Endothelial cell of umbilical vein (primary cell): ENCODE data around the gene MAP3K12. TPM values are rescaled to one million over a fixed set of nuclear protein-coding genes. Genes with fewer than 3 reads are reported as not detected.

ENCODE experiments used
- BruUV-seq: library from RNA; stranded (reverse); fragments of 400-500 nt; replicated peaks from 2 replicates; lab custom pipeline; 2021; lab: Mats Ljungman, UMichigan
- CTCF ChIA-PET: fragments of 300-600, 350-600 bp; sonication (Branson Sonifier 250); formaldehyde crosslinking; loops from one replicate; lab custom pipeline; 2021; ENCODE audit warnings: antibody characterized with exemption, inconsistent platforms; lab: Charles Lee
- POLR2A ChIA-PET: fragments of 300-600, 350-600 bp; sonication (Branson Sonifier 250); formaldehyde crosslinking; loops from one replicate; lab custom pipeline; 2021; ENCODE audit warnings: antibody characterized with exemption, inconsistent platforms; lab: Charles Lee
- DNase-seq: peaks from one replicate; pipeline ENCODE4 v3.0.0-alpha.2; 2011; ENCODE audit warnings: low read depth, low spot score
- FAIRE-seq: peaks from 2 replicates; lab custom pipeline; 2011; peaks lifted over from hg19 to GRCh38; lab: Jason Lieb, UNC
- H2AFZ ChIP-seq: 2 replicates; pipeline ENCODE4 v1.6.0; 2012; ENCODE audit warnings: low read depth, low read length, control low read depth, inconsistent platforms
- H3K27ac ChIP-seq: 2 replicates; pipeline ENCODE4 v1.5.1; 2011; ENCODE audit warnings: low read depth, mild to moderate bottlenecking, control low read depth, low read length, moderate library complexity; ENCODE audit not compliant: insufficient read depth
- H3K27me3 ChIP-seq, 2 experiments: 2 replicates each; pipeline versions ENCODE4 v1.6.0 to v1.6.1; 2011; ENCODE audit warnings: low read length in 2 of 2, mixed read lengths in 1 of 2; ENCODE audit not compliant: control insufficient read depth in 2 of 2, insufficient read depth in 2 of 2
- H3K36me3 ChIP-seq, 2 experiments: 2 replicates in 1 of 2; 3 replicates in 1 of 2; pipeline ENCODE4 v1.5.1; 2011; ENCODE audit warnings: low read length in 2 of 2, mild to moderate bottlenecking in 1 of 2, moderate library complexity in 1 of 2; ENCODE audit not compliant: control insufficient read depth in 2 of 2, insufficient read depth in 2 of 2; ENCODE audit errors: extremely low read depth in 1 of 2
- H3K4me1 ChIP-seq: 3 replicates; pipeline ENCODE4 v1.5.1; 2011; ENCODE audit warnings: mild to moderate bottlenecking, low read length; ENCODE audit not compliant: control insufficient read depth, insufficient read depth; ENCODE audit errors: extremely low read depth
- H3K4me2 ChIP-seq: 2 replicates; pipeline ENCODE4 v1.6.1; 2011; ENCODE audit warnings: low read length, control low read depth, mixed read lengths; ENCODE audit not compliant: insufficient read depth
- H3K4me3 ChIP-seq, 3 experiments: fragments of 200-600 bp in 1 of 3; sonication (generic), shearing (Covaris generic) in 1 of 3; replicated peaks in 1 of 3; 2 replicates each; pipeline ENCODE4 v1.5.1; 2011 to 2016; ENCODE audit warnings: control low read depth in 3 of 3, low read length in 3 of 3, mild to moderate bottlenecking in 2 of 3, inconsistent platforms in 1 of 3, low read depth in 1 of 3, moderate library complexity in 1 of 3; ENCODE audit not compliant: insufficient read depth in 1 of 3
- H3K79me2 ChIP-seq: 2 replicates; pipeline ENCODE4 v1.6.0; 2012; ENCODE audit warnings: low read length, inconsistent platforms; ENCODE audit not compliant: control insufficient read depth, insufficient read depth
- H3K9ac ChIP-seq: replicated peaks from 2 replicates; pipeline ENCODE3; 2011; ENCODE audit warnings: low read length, control low read depth; ENCODE audit not compliant: insufficient read depth; ENCODE audit errors: extremely low read depth
- H3K9me1 ChIP-seq: replicated peaks from 3 replicates; pipeline ENCODE4 v1.6.0; 2011; ENCODE audit warnings: mild to moderate bottlenecking, low read length; ENCODE audit not compliant: control insufficient read depth, insufficient read depth; ENCODE audit errors: extremely low read depth
- H3K9me3 ChIP-seq: replicated peaks from 2 replicates; pipeline ENCODE4 v1.5.1; 2012; ENCODE audit warnings: low read length, inconsistent platforms; ENCODE audit not compliant: control insufficient read depth, insufficient read depth
- H4K20me1 ChIP-seq: replicated peaks from 2 replicates; pipeline ENCODE3; 2011; ENCODE audit warnings: mild to moderate bottlenecking, low read length; ENCODE audit not compliant: control insufficient read depth, insufficient read depth; ENCODE audit errors: extremely low read depth
- CTCF ChIP-seq, 2 donors: IDR thresholded peaks; 1 replicate in 1 of 2; 2 replicates in 1 of 2; pipeline ENCODE4 v1.5.1; 2011; ENCODE audit warnings: low read length in 2 of 2, mild to moderate bottlenecking in 2 of 2, moderate library complexity in 2 of 2, control low read depth in 1 of 2, inconsistent platforms in 1 of 2, low read depth in 1 of 2; ENCODE audit not compliant: insufficient read depth in 1 of 2; ENCODE audit errors: extremely low read depth in 1 of 2
- EZH2 ChIP-seq: IDR thresholded peaks from 2 replicates; pipeline ENCODE4 v1.6.1; 2012; ENCODE audit warnings: borderline replicate concordance, low read depth, mild to moderate bottlenecking, moderate library complexity, low read length, inconsistent platforms; ENCODE audit not compliant: severe bottlenecking
- FOS ChIP-seq: IDR thresholded peaks from 2 replicates; pipeline ENCODE4 v1.6.1; 2011; ENCODE audit warnings: mild to moderate bottlenecking, low read length, moderate library complexity, borderline replicate concordance; ENCODE audit not compliant: insufficient read depth
- GATA2 ChIP-seq: IDR thresholded peaks from 2 replicates; pipeline ENCODE4 v1.7.0; 2011; ENCODE audit warnings: low read depth, mild to moderate bottlenecking, moderate library complexity, mixed read lengths, low read length; ENCODE audit not compliant: insufficient read length, insufficient read depth
- JUN ChIP-seq: IDR thresholded peaks from 2 replicates; pipeline ENCODE4 v1.6.1; 2011; ENCODE audit warnings: borderline replicate concordance, low read depth; ENCODE audit not compliant: insufficient read length, insufficient read depth
- MAX ChIP-seq: IDR thresholded peaks from 2 replicates; pipeline ENCODE4 v1.6.1; 2011; ENCODE audit not compliant: insufficient read depth, insufficient read length
- MYC ChIP-seq: IDR thresholded peaks from one replicate; pipeline ENCODE4 v1.6.1; 2011; ENCODE audit warnings: mild to moderate bottlenecking, low read depth, low read length
- POLR2A ChIP-seq: IDR thresholded peaks from 2 replicates; pipeline ENCODE4 v1.6.1; 2012; ENCODE audit warnings: low read depth, mild to moderate bottlenecking, control low read depth, low read length
- POLR2AphosphoS5 ChIP-seq: IDR thresholded peaks from 2 replicates; pipeline ENCODE4 v1.6.1; 2012; ENCODE audit warnings: low read depth, mild to moderate bottlenecking, control low read depth, low read length, moderate library complexity; ENCODE audit not compliant: insufficient read depth
- dilution Hi-C: fragments of 300-500 bp; cut with MboI; formaldehyde crosslinking; loops from one replicate; pipeline ENCODE4 v1.15.0; 2019; ENCODE audit warnings: low sequenced_read_pairs; ENCODE audit not compliant: extremely low pct_ligation_motif_present
- intact Hi-C: fragments of 100-400 bp; cut with micrococcal nuclease; formaldehyde crosslinking; loops from one replicate; pipeline ENCODE4 v1.10.0; 2022
- polyA plus RNA-seq, 4 experiments: library from polyadenylated mRNA; depleted of rRNA in 3 of 4; stranded (reverse) in 3 of 4; unstranded in 1 of 4; fragments of >200 nt; gene quantifications; 2 replicates each; pipeline versions ENCODE4 v1.2.1 to v1.2.3, GENCODE V29; 2011 to 2012; ENCODE audit warnings: missing spikeins in 1 of 4
- total RNA-seq: library from RNA; stranded (reverse); gene quantifications from 2 replicates; pipeline ENCODE4 v1.2.3, GENCODE V29; 2021

MAP3K12 gene
- total and polyA plus RNA-seq, 2 donors (not counting 3 experiments of a cell fraction or from before 2014, with no cell fraction given), result 29.3 to 66.2 TPM

- H3K27ac ChIP-seq, result no peak overlapping the region
- CTCF ChIA-PET, result interaction anchor here (1.1 to 1.7 kb wide), 4 partner anchors 24 to 137 kb away, joined by 3 to 13 read pairs (median 5); partner anchors contain the start of genes ATF7 and ATP5MC2
- H3K4me2 ChIP-seq, result no peak overlapping the region
- TF ChIP-seq JUN (no peak), EZH2 (no peak), CTCF (IDR thresholded peaks at IDR 0.05; ENCODE audit: extremely low read depth in 1 of 2, insufficient read depth in 1 of 2, low read depth in 1 of 2, low read length in 2 of 2) (no peak), GATA2 (no peak), MYC (no peak), POLR2A (no peak), POLR2AphosphoS5 (no peak), FOS (no peak), MAX (no peak)
- H2AFZ ChIP-seq, result no peak overlapping the region
- H3K9me1 ChIP-seq, result no peaks in the 10 kb centered on the region
- intact Hi-C loops, result no loop called here
- DNase-seq (peak; percentile 50), FAIRE-seq (no peak)
- H3K4me3 ChIP-seq, result no peak overlapping the region
- dilution Hi-C loops, result no loop called here
- H3K27me3 ChIP-seq, result no peaks in the 10 kb centered on the region
- no peaks in the 10 kb centered on the region for H3K9me3 ChIP-seq
- H3K36me3 ChIP-seq, result peaks cover 18 to 28% of the 10 kb centered on the region in 2 experiments
- no peak overlapping the region for H3K9ac ChIP-seq
- H4K20me1 ChIP-seq, result no peaks in the 10 kb centered on the region
- no TSS peak for BruUV-seq
- POLR2A ChIA-PET, result interaction anchor here (0.9 kb wide), 1 partner anchor 86 kb away, joined by 4 read pairs; no protein-coding TSS in a partner anchor
- H3K79me2 ChIP-seq, result no peaks in the 10 kb centered on the region
- no peaks in the 10 kb centered on the region for H3K4me1 ChIP-seq
These were observed 39.0 kb upstream of the MAP3K12 start for GRCh38 chr12:53538209-53538689.
